HG02973 (cell line): ENCODE data around the gene TEC.
A peak's percentile ranks its signal among the peaks of the same experiment; 100 is the strongest.
"Not testable (repeated sequence)": the region's sequence is repeated elsewhere in the genome, so short reads cannot be mapped to it uniquely, and the experiment has no call there.

Experiments used
- ATAC-seq: cut with Tn5 transposase; IDR thresholded peaks from one replicate; pipeline ENCODE4 v1.9.1; 2021; ENCODE audit warnings: moderate library complexity; ENCODE audit not compliant: unreplicated experiment

The TEC gene

DNA sequence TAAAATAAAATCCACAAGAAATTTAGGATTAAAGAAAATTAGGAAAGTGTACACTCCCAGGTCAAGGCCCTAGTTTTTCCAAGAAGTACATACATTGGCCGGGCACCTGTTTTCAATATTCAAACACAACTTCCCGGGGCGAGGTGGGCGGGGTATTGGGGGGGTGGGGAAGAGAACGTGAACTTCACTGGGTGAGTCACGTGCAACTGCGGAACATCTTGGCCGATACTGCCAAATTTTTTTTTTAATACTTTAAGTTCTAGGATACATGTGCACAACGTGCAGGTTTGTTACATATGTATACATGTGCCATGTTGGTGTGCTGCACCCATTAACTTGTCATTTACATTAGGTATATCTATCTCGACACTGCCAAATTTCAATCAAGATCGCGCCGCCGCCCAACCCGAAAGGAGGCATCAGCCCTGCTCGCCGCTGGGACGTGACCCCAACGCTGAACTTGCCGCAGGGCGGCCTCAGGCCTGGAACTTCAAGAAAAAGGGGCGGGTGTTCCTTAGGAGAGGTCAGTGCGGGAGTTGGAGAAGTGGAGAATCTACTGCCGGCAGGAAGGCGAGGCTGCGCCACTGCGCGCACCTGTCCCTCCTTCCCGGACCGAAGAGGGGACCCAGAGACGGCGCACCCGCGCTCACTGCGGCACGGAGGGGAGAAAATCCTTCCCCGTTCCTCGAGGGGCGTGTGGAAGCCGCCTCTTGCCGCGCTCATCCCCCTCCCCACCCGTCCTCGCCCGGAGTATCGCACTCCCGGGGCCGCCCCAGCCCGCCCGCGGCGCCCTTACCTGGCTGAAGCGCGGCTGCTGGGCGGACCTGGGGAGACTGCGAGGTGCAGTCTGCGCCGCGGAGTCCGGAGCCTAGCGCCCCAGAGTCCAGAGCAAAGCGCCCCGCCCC, at the start of gene TEC:
TSS of gene TEC (minus strand) at position 883 of the 905 bp plus-strand sequence. CDS start 41,224 bp downstream, outside the sequence.
- ATAC-seq = peak; percentile 24

DNA sequence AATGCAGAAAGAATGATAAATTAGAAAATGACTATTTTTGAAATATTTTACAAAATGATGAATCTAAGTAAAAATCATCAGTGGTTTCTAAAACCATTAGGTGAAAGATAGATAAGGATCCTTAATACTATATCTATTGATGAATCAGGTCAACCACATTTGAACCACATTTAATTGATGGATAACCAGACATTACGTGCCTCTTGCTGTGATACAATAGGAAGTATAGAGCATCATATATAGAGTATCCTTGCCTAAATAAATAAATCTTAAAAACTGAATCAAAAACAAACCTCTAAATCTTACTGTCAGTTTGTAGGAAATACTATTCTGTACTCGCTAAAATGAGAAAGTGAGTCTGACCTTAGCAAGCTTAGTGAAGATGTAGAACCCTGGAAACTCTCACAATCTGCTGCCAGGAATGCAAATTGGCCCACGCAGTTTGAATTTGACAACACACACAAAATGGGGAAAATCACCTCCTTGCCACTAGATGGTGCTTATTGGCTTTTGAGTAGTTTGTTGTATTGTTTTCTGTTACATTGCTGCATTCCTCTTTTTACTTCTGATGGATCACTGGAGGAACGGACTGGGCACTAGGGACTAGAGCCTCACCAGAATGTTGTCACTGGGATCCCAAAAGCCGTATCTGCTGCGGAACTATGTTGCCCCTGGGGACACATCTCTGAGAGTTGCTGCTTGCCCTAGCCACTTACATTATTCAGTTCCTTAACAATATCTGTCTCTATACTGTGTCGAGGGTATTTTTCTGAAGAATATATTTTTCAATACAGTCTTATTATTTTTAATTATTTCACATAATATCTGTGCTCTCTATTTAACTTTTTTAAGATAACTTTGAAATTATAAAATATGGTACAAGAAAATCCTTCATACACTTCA, 46.3 kb upstream of the TEC start:
- no peak for ATAC-seq

DNA sequence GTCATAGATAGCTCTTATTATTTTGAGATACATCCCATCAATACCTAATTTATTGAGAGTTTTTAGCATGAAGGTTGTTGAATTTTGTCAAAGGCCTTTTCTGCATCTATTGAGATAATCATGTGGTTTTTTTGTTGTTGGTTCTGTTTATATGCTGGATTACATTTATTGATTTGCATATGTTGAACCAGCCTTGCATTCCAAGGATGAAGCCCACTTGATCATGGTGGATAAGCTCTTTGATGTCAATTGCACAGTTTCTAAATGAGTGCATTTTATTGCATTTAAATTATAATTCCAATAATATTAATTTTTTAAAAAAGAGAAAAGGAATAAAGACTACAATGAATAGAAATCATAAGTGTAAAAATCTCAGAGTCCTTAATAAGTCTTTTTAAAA, 45.1 kb upstream of the TEC start:
- ATAC-seq = not testable (repeated sequence)

DNA sequence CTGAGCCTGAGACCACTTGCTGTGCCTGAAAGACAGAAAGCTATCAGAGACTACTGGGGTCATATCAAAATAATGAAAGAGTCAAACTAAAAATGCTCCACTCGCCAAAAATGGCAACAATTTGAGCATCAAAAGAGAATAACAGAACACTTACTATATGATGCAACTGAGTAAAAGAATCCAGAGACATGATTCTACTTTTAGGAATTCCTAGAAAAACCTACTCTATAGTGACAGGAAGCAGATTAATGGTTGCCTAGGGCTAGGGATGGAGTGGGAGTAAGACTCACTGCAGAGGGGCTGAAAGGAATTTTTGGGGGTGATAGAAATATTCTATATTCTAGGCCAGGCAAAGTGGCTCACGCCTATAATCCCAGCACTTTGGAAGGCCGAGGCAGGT, 42.3 kb upstream of the TEC start:
- ATAC-seq = no peak

DNA sequence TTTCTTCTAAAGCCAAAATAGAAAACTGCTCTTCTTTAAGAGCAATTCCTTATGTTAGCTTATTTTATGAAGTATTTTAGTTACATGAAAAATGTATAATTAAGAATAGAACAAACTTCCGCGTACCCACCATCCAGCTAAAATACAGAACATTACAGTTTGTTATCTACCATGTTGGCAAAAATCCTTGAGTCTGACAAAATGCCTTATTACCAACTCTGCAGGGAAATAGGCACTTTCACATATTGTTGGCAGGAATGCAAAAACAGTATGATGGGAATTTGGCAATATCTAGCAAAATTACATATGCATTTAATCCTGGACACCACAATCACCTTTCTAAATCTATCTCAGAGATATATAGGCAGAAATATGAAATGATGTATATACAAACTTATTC, 39.3 kb upstream of the TEC start:
- no peak for ATAC-seq

DNA sequence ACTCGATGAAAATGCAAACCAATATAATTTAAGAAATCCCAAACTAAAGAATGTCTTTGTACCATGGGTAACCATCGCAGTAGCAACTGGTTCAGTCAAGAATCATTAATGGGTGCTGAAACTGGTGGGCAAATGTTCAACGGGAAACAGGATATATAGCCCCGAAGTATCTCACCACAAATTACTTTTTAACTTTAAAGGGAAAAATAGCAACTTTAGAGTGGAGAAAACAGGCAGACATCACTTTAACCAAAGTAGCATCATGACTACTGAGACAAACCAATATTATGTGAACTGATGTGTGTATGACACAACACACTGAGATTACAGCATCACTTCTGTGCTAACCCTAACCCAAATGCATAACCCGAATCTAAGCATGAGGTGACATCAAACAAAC, 37.9 kb upstream of the TEC start:
- no peak for ATAC-seq

DNA sequence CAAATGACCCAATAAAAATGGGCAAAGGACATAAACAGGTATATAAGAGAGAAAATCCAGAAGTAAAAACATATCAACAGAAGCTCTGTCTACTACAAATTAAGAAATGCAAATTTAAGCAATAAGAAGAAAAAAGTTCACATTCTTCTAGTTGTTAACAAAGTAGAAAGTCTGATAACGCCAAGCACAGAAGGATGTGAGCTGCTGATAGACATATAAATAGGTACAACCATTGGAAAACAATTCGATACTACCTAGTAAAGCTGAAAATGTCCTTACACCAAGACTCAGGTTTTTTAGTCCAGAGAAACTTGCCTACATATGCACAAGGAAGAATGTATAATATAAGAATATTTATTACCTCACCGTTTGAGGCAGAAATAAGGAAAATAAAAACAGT, 35.9 kb upstream of the TEC start:
- ATAC-seq = no peak

DNA sequence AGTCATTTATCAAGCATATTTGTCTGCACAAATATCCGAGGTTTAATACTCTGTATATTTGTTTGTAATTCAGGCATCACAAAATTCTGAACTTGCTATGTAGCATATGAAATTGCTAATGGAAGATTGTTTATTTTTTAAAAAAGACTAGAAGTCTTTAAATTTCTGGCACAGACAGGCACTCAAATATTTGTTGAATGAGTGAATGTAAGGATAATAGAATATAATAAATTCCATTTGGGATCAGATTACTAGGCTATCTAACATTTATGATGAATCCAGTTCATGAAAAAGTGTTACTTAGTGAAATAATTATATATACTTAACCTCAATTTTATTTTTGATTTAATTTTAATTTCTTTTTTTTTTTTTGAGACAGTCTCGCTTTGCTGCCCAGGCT, 30.4 kb upstream of the TEC start:
- ATAC-seq = no peak

DNA sequence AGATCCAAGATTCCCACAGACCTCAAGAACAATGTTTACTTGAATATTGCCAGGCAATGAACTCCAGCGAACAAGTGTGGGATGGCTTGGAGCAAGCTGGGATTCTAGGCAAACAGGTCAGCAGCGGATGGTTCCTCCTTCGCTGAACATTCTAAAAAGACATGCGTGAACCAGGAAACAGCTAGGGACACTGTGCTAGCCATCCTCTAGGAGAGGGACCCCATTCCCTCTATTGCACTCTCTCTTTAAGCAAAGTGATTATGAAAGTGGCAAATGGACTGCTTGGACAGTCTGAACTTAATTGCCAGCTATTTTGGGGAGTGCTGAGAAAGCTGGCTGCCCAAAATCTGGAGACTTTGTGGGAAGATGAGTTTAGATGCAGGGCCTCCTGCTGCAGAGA, 29.9 kb upstream of the TEC start:
- no peak for ATAC-seq

DNA sequence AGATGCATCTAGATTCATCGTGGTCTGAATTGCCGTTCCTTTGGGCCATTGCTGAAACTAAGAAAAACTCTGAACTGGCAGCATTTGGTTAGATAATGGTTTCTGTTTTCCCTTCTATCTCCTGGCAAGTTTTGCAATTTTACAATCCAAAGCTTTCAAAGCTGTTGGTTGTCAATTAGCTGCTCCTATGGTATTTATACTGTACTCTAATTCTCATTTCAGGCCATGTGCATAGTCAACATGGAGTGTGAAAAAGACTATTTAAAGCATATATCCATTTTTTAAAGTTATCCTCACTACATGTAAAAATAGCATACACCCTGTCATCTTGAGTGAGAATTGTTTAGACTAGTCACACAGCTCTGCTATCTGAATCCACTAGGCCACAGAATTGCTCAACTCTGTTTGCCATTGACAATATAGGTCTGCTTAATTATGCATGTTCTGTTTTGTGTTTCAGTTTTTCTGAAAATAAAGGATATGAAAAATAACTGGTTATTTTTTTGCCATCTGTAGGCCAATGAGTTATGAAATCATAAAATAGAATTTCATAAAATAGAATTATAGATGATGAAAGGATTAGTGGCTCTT, 27.7 kb upstream of the TEC start:
- no peak for ATAC-seq

DNA sequence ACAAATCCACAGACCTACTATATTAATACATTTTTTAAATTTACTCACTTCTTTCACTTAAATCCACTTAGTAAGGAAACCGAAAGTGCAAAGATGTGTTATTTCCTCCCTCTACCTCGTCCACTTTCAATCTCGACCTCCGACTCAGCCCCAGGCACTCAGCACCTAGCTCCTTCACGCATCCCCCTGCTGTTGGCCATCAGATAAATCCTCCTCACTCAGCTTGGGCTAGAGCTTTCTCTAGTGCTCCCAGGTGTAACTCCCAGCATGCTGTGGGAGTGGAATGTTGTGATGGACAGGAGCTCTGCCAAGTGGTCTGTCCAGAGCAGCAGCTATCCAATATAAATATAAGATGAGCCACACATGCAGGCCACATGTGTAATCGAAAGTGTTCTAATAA, 26.7 kb upstream of the TEC start:
- ATAC-seq = peak; percentile 94

DNA sequence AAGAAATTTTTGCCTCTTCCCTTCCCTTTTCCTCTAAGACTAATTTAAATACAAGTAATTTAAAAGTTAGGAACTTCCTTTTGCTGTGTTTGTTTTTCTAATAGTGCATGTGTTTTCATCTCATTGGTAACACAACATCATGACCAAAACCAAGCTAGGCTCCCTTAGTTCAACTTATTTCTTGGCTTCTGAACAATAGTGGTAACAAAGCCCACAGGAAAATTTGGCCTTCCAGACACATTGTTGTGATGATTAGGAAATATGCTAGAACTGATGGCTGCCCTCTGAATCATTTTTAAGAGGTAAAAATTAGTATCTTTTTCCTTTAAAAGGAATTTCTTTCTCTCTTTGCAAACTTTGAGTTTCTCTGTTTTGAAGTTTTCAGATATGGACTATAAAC, 25.5 kb upstream of the TEC start:
- ATAC-seq = no peak

DNA sequence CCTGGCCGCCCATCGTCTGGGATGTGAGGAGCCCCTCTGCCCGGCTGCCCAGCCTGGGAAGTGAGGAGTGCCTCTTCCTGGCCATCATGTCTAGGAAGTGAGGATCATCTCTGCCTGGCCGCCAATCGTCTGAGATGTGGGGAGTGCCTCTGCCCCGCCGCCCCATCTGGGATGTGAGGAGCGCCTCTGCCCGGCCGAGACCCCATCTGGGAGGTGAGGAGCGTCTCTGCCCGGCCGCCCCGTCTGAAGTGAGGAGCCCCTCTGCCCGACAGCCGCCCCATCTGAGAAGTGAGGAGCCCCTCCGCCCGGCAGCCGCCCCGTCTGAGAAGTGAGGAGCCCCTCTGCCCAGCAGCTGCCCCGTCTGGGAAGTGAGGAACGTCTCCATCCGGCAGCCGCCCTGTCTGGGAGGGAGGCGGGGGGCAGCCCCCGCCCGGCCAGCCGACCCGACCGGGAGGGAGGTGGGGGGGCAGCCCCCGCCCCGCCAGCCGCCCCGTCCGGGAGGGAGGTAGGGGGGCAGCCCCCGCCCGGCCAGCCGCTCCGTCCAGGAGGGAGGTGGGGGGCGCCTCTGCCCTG, 22.7 kb upstream of the TEC start:
- ATAC-seq = not testable (repeated sequence)

DNA sequence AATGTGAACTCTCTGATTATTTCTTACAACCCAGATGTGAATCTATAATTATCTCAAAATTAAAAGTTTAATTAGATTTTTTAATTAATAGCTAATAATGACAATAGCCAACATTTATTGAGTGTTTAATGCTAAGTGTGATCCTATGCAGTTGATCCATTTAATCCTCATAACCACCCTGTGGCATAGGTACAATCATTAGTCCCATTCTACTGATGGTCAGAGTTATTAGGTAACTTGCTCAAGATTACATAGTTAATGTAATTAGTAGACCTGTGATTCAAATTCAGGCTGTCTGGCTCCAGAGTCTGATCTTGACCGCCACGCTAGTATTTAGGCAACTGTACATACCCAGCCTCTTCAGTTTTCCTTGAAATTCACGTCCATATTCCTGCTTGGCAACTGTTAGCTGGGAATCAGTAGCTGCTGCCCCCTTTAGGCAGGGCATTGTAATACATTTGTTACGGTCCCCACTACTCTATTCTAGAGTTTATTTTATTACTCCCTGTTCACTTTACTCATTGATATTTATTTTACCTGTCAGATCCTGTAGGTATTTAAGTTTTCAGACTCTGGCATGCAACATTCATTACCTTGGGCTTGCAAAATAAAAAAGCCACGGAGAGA, 20.6 kb upstream of the TEC start:
- no peak for ATAC-seq

DNA sequence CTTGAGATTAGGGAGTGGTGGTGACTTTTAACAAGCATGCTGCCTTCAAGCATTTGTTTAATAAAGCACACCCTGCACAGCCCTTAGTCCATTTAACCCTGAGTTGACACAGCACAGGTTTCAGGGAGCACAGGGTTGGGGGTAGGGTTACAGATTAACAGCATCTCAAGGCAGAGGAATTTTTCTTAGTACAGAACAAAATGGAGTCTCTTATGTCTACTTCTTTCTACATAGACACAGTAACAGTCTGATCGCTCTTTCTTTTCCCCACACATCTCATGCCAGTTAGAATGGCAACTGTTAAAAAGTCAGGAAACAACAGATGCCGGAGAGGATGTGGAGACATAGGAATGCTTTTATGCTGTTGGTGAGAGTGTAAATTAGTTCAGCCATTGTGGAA, 16.4 kb upstream of the TEC start:
- not testable (repeated sequence) for ATAC-seq

DNA sequence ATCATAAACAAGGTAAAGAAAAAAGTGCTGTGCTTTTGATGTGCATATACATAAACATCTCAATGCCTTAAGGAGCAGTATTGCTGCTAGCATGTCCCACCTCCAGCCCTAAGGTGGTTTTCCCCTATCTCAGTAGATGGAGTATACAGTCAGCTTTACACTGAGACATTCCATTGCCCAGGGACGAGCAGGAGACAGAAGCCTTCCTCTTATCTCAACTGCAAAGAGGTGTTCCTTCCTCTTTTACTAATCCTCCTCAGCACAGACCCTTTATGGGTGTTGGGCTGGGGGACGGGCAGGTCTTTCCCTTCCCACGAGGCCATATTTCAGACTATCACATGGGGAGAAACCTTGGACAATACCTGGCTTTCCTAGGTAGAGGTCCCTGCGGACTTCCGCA, 16.0 kb upstream of the TEC start:
- ATAC-seq = not testable (repeated sequence)

DNA sequence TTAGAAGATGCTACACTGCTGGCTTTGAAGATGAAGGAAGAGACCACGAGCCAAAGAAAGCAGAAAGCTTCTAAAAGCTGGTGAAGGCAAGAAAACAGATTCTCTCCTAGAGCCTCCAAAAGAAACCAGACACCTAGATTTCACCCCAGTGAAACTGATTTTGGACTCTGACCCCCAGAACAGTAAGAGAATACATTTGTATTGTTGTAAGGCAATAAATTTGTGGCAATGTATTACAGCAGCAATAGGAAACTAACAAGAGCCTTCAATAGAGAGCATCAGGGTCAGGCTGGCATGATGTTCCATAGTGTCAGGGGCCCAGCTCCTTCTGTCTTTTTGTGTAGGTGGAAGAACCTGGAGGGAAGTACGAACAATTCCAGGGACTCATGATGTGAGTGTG, 6.0 kb upstream of the TEC start:
- ATAC-seq = no peak

DNA sequence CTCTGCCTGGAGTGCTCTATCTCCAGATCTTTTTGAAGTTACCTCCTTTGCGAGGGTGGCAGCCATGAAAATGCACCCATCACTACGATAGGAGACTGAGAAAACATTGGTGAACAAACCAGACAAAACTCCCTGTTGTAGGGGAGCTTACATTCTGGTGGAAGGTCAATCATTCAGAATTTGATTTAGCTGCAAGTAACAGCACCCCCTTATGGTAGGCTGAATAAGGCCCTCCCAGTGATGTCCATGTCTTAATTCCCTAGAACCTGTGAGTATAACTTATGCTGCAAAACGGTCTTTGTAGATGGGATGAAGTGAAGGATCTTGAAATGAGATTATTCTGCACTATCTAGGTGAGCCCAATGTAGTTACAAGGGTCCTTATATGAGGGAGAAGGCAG, 5.6 kb upstream of the TEC start:
- no peak for ATAC-seq

DNA sequence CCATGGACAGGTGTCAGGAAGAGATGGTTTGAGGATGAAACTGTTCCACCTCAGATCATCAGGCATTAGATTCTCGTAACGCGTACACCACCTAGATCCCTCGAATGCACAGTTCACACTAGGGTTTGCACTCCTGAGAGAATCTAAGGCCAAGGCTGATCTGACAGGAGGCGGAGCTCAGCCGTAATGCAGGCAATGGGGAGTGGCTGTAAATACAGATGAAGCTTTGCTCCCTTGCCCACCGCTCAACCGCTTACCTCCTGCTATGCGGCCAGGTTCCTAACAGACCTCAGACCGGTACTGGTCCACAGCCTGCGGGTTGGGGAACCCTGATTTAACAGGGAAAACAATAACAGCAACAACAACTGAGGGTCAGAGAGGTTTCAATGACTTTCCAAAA, 2.0 kb upstream of the TEC start:
- no peak for ATAC-seq

DNA sequence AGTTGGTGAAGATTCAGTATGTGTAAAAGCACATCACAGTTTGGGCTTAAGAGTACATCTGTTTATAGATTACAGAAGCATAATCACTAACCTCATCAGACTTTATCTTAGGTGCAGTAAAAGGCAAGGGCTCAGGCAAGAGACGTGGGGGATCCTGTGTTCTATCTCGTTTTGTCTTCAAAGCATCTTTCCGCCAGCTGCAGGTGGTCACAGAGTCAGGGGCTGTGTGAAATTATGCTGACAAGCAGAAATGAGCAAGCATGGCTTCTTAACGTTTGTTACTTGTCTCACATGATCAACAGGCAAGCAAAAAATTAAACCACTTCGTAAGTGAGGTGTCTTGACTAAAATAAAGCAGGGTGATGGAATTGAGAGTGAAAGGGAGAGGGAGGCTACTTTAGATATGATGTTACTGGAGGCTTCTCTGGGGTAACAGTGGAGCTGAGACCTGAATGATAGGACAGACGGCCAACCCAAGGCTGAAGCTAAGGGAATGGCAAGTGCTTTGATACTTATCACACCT, 1.4 kb upstream of the TEC start:
- ATAC-seq = no peak

DNA sequence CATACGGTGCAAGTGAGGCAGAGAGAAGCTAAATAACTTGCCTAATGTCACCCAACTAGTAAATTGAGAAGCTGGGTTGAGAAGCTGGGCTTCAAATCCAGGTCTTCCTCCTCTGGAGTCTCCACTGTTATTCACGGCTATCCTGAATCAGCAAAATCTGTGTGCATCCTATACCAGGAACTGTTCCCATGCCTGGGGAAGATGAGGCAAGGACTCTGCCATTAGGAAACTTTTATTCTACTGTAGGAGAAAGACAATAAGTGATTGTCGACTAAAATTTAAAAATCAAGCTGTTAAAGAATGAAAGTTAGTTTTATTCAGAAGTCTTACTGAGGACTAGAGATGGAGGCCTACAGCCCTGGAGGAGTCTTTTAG, 872 bp upstream of the TEC start:
- no peak for ATAC-seq
